ENCODE results near the gene TKT.

- no peak for TF ChIP-seq POLR2AphosphoS5 (IDR thresholded peaks at IDR 0.05)
- TF ChIP-seq, protein P1, sequence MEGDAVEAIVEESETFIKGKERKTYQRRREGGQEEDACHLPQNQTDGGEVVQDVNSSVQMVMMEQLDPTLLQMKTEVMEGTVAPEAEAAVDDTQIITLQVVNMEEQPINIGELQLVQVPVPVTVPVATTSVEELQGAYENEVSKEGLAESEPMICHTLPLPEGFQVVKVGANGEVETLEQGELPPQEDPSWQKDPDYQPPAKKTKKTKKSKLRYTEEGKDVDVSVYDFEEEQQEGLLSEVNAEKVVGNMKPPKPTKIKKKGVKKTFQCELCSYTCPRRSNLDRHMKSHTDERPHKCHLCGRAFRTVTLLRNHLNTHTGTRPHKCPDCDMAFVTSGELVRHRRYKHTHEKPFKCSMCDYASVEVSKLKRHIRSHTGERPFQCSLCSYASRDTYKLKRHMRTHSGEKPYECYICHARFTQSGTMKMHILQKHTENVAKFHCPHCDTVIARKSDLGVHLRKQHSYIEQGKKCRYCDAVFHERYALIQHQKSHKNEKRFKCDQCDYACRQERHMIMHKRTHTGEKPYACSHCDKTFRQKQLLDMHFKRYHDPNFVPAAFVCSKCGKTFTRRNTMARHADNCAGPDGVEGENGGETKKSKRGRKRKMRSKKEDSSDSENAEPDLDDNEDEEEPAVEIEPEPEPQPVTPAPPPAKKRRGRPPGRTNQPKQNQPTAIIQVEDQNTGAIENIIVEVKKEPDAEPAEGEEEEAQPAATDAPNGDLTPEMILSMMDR (IDR thresholded peaks at IDR 0.05), result no peak
- TF ChIP-seq EP300 (IDR thresholded peaks at IDR 0.05; ENCODE audit: low read depth), result no peak
- TF ChIP-seq POLR2A (IDR thresholded peaks at IDR 0.05), result no peak
Observed at GRCh38 chr3:53178246-53178645, 77.6 kb downstream of the TKT start.

All from transverse colon (tissue), 4 donors.